ENCODE data around the gene DUOX1.

Gene DUOX1

GRCh38 chr15:45114076-45114750 is 15.6 kb upstream of the DUOX1 start, which contains the start of the genes DUOX2 and DUOXA2:
DUOX2 (minus strand) TSS chr15:45114172; CDS start chr15:45113411, 761 bp downstream.
DUOXA2 (plus strand) TSS chr15:45114326; CDS start chr15:45114606, 280 bp downstream.
- Histone ChIP-seq H3K9me3 (ENCODE audit: severe bottlenecking) (no peaks in the 10 kb centered on the region), H3K27me3 (ENCODE audit: insufficient read depth, poor library complexity, severe bottlenecking) (peaks cover 77% of the 10 kb centered on the region), H3K27ac (ENCODE audit: poor library complexity, severe bottlenecking) (no peak within 1 kb of the TSS), H3K4me1 (ENCODE audit: insufficient read depth, poor library complexity, severe bottlenecking) (no peaks in the 10 kb centered on the region), H3K36me3 (ENCODE audit: low read depth) (no peaks in the 10 kb centered on the region), H3K4me3 (ENCODE audit: severe bottlenecking) (no peak within 1 kb of the TSS)
- DNase-seq (ENCODE audit: low spot score) (peak; percentile 64), ATAC-seq (ENCODE audit: low read depth) (peak; percentile 6; the same call in 1 of the 3 replicates)
- TF ChIP-seq CTCF (IDR thresholded peaks at IDR 0.05; ENCODE audit: poor library complexity, severe bottlenecking), result no peak

GRCh38 chr15:45114751-45115085 is 15.1 kb upstream of the DUOX1 start:
- Histone ChIP-seq H3K36me3 (ENCODE audit: low read depth) (no peaks in the 10 kb centered on the region), H3K9me3 (ENCODE audit: severe bottlenecking) (no peaks in the 10 kb centered on the region), H3K4me1 (ENCODE audit: insufficient read depth, poor library complexity, severe bottlenecking) (no peaks in the 10 kb centered on the region), H3K27ac (ENCODE audit: poor library complexity, severe bottlenecking) (no peak overlapping the region), H3K4me3 (ENCODE audit: severe bottlenecking) (no peak overlapping the region), H3K27me3 (ENCODE audit: insufficient read depth, poor library complexity, severe bottlenecking) (peaks cover 76% of the 10 kb centered on the region)
- no peak for TF ChIP-seq CTCF (IDR thresholded peaks at IDR 0.05; ENCODE audit: poor library complexity, severe bottlenecking)
- ATAC-seq (ENCODE audit: low read depth), result 0 out of 3 replicates have a peak, but pooled peaks have one; percentile 0
- DNase-seq (ENCODE audit: low spot score), result no peak

GRCh38 chr15:45115312-45115820 is 14.4 kb upstream of the DUOX1 start:
- DNase-seq (ENCODE audit: low spot score) (peak; percentile 49), ATAC-seq (ENCODE audit: low read depth) (no peak)
- H3K4me3 ChIP-seq (ENCODE audit: severe bottlenecking), result no peak overlapping the region
- H3K4me1 ChIP-seq (ENCODE audit: insufficient read depth, poor library complexity, severe bottlenecking), result no peaks in the 10 kb centered on the region
- TF ChIP-seq CTCF (IDR thresholded peaks at IDR 0.05; ENCODE audit: poor library complexity, severe bottlenecking), result no peak
- no peaks in the 10 kb centered on the region for H3K36me3 ChIP-seq (ENCODE audit: low read depth)
- H3K27ac ChIP-seq (ENCODE audit: poor library complexity, severe bottlenecking), result no peak overlapping the region
- H3K27me3 ChIP-seq (ENCODE audit: insufficient read depth, poor library complexity, severe bottlenecking), result peaks cover 69% of the 10 kb centered on the region
- no peaks in the 10 kb centered on the region for H3K9me3 ChIP-seq (ENCODE audit: severe bottlenecking)

- no peak for TF ChIP-seq CTCF (IDR thresholded peaks at IDR 0.05; ENCODE audit: poor library complexity, severe bottlenecking)
- no peaks in the 10 kb centered on the region for H3K36me3 ChIP-seq (ENCODE audit: low read depth)
- ATAC-seq (ENCODE audit: low read depth) (no peak), DNase-seq (ENCODE audit: low spot score) (peak; percentile 68)
- peaks cover 67% of the 10 kb centered on the region for H3K27me3 ChIP-seq (ENCODE audit: insufficient read depth, poor library complexity, severe bottlenecking)
- no peak overlapping the region for H3K27ac ChIP-seq (ENCODE audit: poor library complexity, severe bottlenecking)
- no peaks in the 10 kb centered on the region for H3K9me3 ChIP-seq (ENCODE audit: severe bottlenecking)
- no peaks in the 10 kb centered on the region for H3K4me1 ChIP-seq (ENCODE audit: insufficient read depth, poor library complexity, severe bottlenecking)
- no peak overlapping the region for H3K4me3 ChIP-seq (ENCODE audit: severe bottlenecking)
Observed at GRCh38 chr15:45116006-45116481, 13.8 kb upstream of the DUOX1 start.
